Activated CD4-positive, alpha-beta T cell treated with anti-CD3 and anti-CD28 coated beads, Interleukin-2, amount 50 U/mL, for 48 hours (primary cell): ENCODE results near the gene GSX2.
"Not testable (repeated sequence)": the region's sequence is repeated elsewhere in the genome, so short reads cannot be mapped to it uniquely, and the experiment has no call there.

Source experiments
- DNase-seq, 2 experiments: peaks; one replicate each; pipeline ENCODE4 v3.0.0-alpha.2; 2020

The GSX2 gene

GRCh38 chr4:54107951-54108748 is 8.2 kb downstream of the GSX2 start:
- DNase-seq = no peak

- no peak for DNase-seq
These were observed 9.5 kb downstream of the GSX2 start for GRCh38 chr4:54109241-54110018.

GRCh38 chr4:54110019-54110416 is 10.1 kb downstream of the GSX2 start:
- no peak for DNase-seq

- DNase-seq = not testable (repeated sequence)
These were observed 13.2 kb downstream of the GSX2 start for GRCh38 chr4:54113206-54113605.

GRCh38 chr4:54116246-54116645 is 16.3 kb downstream of the GSX2 start:
- DNase-seq = not testable (repeated sequence)

- no peak for DNase-seq
These were observed 19.1 kb downstream of the GSX2 start for GRCh38 chr4:54118850-54119589.

GRCh38 chr4:54120518-54120917 is 20.6 kb downstream of the GSX2 start:
- DNase-seq = no peak

GRCh38 chr4:54127660-54128059 is 27.7 kb downstream of the GSX2 start:
- no peak for DNase-seq

- DNase-seq = not testable (repeated sequence)
These were observed 28.7 kb downstream of the GSX2 start for GRCh38 chr4:54128694-54129093.

- no peak for DNase-seq
These were observed 39.4 kb downstream of the GSX2 start for GRCh38 chr4:54139332-54139731.

GRCh38 chr4:54140287-54140686 is 40.3 kb downstream of the GSX2 start:
- no peak for DNase-seq

- DNase-seq = no peak
These were observed 44.2 kb downstream of the GSX2 start for GRCh38 chr4:54144199-54144598.

- DNase-seq = no peak
These were observed 44.8 kb downstream of the GSX2 start for GRCh38 chr4:54144661-54145171.

GRCh38 chr4:54146139-54146538 is 46.2 kb downstream of the GSX2 start:
- DNase-seq = no peak

- DNase-seq = no peak
These were observed 49.4 kb downstream of the GSX2 start for GRCh38 chr4:54149323-54149722.
